H1 (cell line): ENCODE measurements around the gene EIF2AK2. TPM values are rescaled to one million over a fixed set of nuclear protein-coding genes. Genes with fewer than 3 reads are reported as not detected.

Experiments
- CBX8 ChIP-seq: fragments of 300-800, 300-1000 bp; sonication (generic); IDR thresholded peaks from 2 replicates; pipeline ENCODE4 v1.7.1; 2016; ENCODE audit warnings: low read depth, low read length, borderline replicate concordance
- CHD7 ChIP-seq: fragments of 300-600 bp; sonication (generic); IDR thresholded peaks from 2 replicates; pipeline ENCODE4 v1.7.1; 2012; ENCODE audit warnings: low read length, moderate library complexity, mild to moderate bottlenecking, inconsistent platforms; ENCODE audit not compliant: insufficient replicate concordance
- E2F6 ChIP-seq: IDR thresholded peaks from 2 replicates; pipeline ENCODE4 v1.6.1; 2012; ENCODE audit warnings: inconsistent platforms
- GTF2F1 ChIP-seq: IDR thresholded peaks from 2 replicates; pipeline ENCODE4 v1.6.1; 2012; ENCODE audit warnings: low read depth, low read length, improper control_type of control experiment, borderline replicate concordance
- HDAC2 ChIP-seq, 2 experiments: fragments of 300-600 bp in 1 of 2; sonication (generic) in 1 of 2; IDR thresholded peaks; 2 replicates each; pipeline ENCODE4 v1.6.1; 2011 to 2012; ENCODE audit warnings: low read depth in 2 of 2, low read length in 2 of 2, mild to moderate bottlenecking in 2 of 2, moderate library complexity in 2 of 2, borderline replicate concordance in 1 of 2, inconsistent platforms in 1 of 2
- KDM1A ChIP-seq: fragments of 200-600, 300-600 bp; sonication (generic); IDR thresholded peaks from 2 replicates; pipeline ENCODE4 v1.7.1; 2016; ENCODE audit warnings: mild to moderate bottlenecking, low read length, borderline replicate concordance
- RAD21 ChIP-seq, 2 experiments: IDR thresholded peaks in 1 of 2; conservative IDR thresholded peaks in 1 of 2; 2 replicates each; pipeline ENCODE4 v1.6.1; 2011; ENCODE audit warnings: low read depth in 2 of 2, low read length in 2 of 2, improper control_type of control experiment in 1 of 2, inconsistent platforms in 1 of 2, mild to moderate bottlenecking in 1 of 2, moderate library complexity in 1 of 2
- SP2 ChIP-seq: IDR thresholded peaks from 2 replicates; pipeline ENCODE4 v1.6.1; 2012; ENCODE audit warnings: mild to moderate bottlenecking, low read length, inconsistent platforms
- TAF1 ChIP-seq: IDR thresholded peaks from 2 replicates; pipeline ENCODE4 v1.6.1; 2011; ENCODE audit warnings: mild to moderate bottlenecking, low read depth, low read length
- TBP ChIP-seq: IDR thresholded peaks from 2 replicates; pipeline ENCODE4 v1.6.1; 2011; ENCODE audit warnings: low read depth, low read length, improper control_type of control experiment
- polyA plus RNA-seq, 7 experiments: library from polyadenylated mRNA; depleted of rRNA in 3 of 7; stranded (reverse) in 5 of 7; unstranded in 2 of 7; fragments of >200 nt in 5 of 7; fragments of 200-250 nt in 2 of 7; gene quantifications; 1 replicate in 5 of 7; 2 replicates in 1 of 7; 4 replicates in 1 of 7; pipeline versions ENCODE4 v1.2.1 to v1.2.3, GENCODE V29; 2011 to 2013; ENCODE audit warnings: missing spikeins in 2 of 7, mixed read lengths in 2 of 7
- total RNA-seq: library from RNA; stranded (reverse); fragmentation: NEBNext Ultra II Directional; extraction: Animal tissue kit (Norgen Biotek cat#: 25700); gene quantifications from 2 replicates; pipeline ENCODE4 v1.2.1, GENCODE V29; 2021

Gene EIF2AK2
- total and polyA plus RNA-seq, 2 of the 8 experiments (the other 6 are each of a cell fraction or from before 2014, with no cell fraction given): 13.1 to 46.9 TPM

- TF ChIP-seq CHD7 (no peak), HDAC2 (IDR thresholded peaks at IDR 0.05; ENCODE audit: borderline replicate concordance in 1 of 2, low read depth in 2 of 2, low read length in 2 of 2) (no peak), TBP (no peak), TAF1 (no peak), RAD21 (IDR thresholded peaks at IDR 0.05 in 1 of 2, conservative IDR thresholded peaks at IDR 0.05 in 1 of 2; ENCODE audit: low read depth in 2 of 2, low read length in 2 of 2) (no peak), E2F6 (no peak), SP2 (no peak), KDM1A (no peak), GTF2F1 (no peak), CBX8 (no peak)
Observed at GRCh38 chr2:37154785-37155184, 2.0 kb downstream of the EIF2AK2 start (continued).
